HepG2 (cell line): Measurements from ENCODE around the gene GNA14. TPM values are rescaled to one million over a fixed set of nuclear protein-coding genes. Genes with fewer than 3 reads are reported as not detected.

Source experiments
- ATAC-seq: fragments of 200-7000 bp; cut with Tn5 transposase; 3 replicates; pipeline ENCODE4 v1.9.1; 2020; ENCODE audit warnings: mild to moderate bottlenecking, moderate library complexity
- BruUV-seq: library from RNA; stranded (reverse); fragments of 400-500 nt; replicated peaks from 2 replicates; lab custom pipeline; 2021; lab: Mats Ljungman, UMichigan
- CTCF ChIA-PET: fragments of 300-600 bp; formaldehyde crosslinking; extraction: SDS; loops from one replicate; lab custom pipeline; 2021; ENCODE audit warnings: low total read pairs, inconsistent platforms, low intra/inter-chr PET ratio; lab: Yijun Ruan, JAX
- POLR2A ChIA-PET: fragments of 350-600 bp; sonication (Branson Sonifier 250); formaldehyde crosslinking; loops from one replicate; lab custom pipeline; 2020; ENCODE audit warnings: antibody characterized with exemption, inconsistent platforms; lab: Yijun Ruan, JAX
- DNase-seq: peaks from one replicate; pipeline ENCODE4 v3.0.0-alpha.2; 2015; ENCODE audit warnings: low spot score
- FAIRE-seq: peaks from 3 replicates; lab custom pipeline; 2011; peaks lifted over from hg19 to GRCh38; lab: Jason Lieb, UNC
- H2AFZ ChIP-seq: one replicate; pipeline ENCODE4 v1.6.1; 2011; ENCODE audit warnings: low read length, inconsistent platforms
- H3K27ac ChIP-seq: fragments of 300-600 bp; 3 replicates; pipeline ENCODE4 v1.8.0; 2011; ENCODE audit warnings: mixed run types, mild to moderate bottlenecking, mixed read lengths, low read length, inconsistent platforms; ENCODE audit not compliant: insufficient read depth; ENCODE audit errors: extremely low read length
- H3K27me3 ChIP-seq, 2 experiments: fragments of 200-600 bp in 1 of 2; 2 replicates in 1 of 2; 3 replicates in 1 of 2; pipeline versions ENCODE4 v1.6.0 to v1.8.0; 2011; ENCODE audit warnings: low read length in 2 of 2, mild to moderate bottlenecking in 2 of 2, moderate library complexity in 2 of 2, inconsistent platforms in 1 of 2; ENCODE audit not compliant: insufficient read depth in 2 of 2, control insufficient read depth in 1 of 2
- H3K36me3 ChIP-seq, 2 experiments: fragments of 200-600 bp in 1 of 2; replicated peaks in 1 of 2; 2 replicates in 1 of 2; 3 replicates in 1 of 2; pipeline versions ENCODE4 v1.5.1 to v1.8.0; 2011; ENCODE audit warnings: low read length in 2 of 2, inconsistent platforms in 1 of 2; ENCODE audit not compliant: insufficient read depth in 2 of 2, control insufficient read depth in 1 of 2
- H3K4me1 ChIP-seq: 2 replicates; pipeline ENCODE4 v1.5.1; 2012; ENCODE audit warnings: low read length, inconsistent platforms; ENCODE audit not compliant: insufficient read depth
- H3K4me2 ChIP-seq: 2 replicates; pipeline ENCODE4 v1.6.0; 2011; ENCODE audit warnings: low read depth, low read length, inconsistent platforms
- H3K4me3 ChIP-seq, 3 experiments: fragments of 200-600 bp in 1 of 3; sonication (generic), shearing (Covaris generic) in 1 of 3; replicated peaks in 1 of 3; 2 replicates each; pipeline ENCODE4 v1.5.1; 2011 to 2016; ENCODE audit warnings: low read length in 3 of 3, inconsistent platforms in 2 of 3, low read depth in 2 of 3, mild to moderate bottlenecking in 2 of 3, control low read depth in 1 of 3, mixed read lengths in 1 of 3; ENCODE audit not compliant: insufficient read depth in 1 of 3
- H3K79me2 ChIP-seq: one replicate; pipeline ENCODE4 v1.6.1; 2011; ENCODE audit warnings: low read length, inconsistent platforms; ENCODE audit not compliant: insufficient read depth
- H3K9ac ChIP-seq: 2 replicates; pipeline ENCODE4 v1.6.0; 2011; ENCODE audit warnings: mild to moderate bottlenecking, low read depth, low read length, inconsistent platforms; ENCODE audit not compliant: insufficient read depth
- H3K9me3 ChIP-seq: 2 replicates; pipeline ENCODE4 v1.5.1; 2012; ENCODE audit warnings: mild to moderate bottlenecking, low read length
- H4K20me1 ChIP-seq: 2 replicates; pipeline ENCODE4 v1.6.0; 2011; ENCODE audit warnings: inconsistent platforms, mild to moderate bottlenecking, low read length, moderate library complexity; ENCODE audit not compliant: insufficient read depth
- MAFK ChIP-seq, 2 experiments: IDR thresholded peaks in 1 of 2; conservative IDR thresholded peaks in 1 of 2; 2 replicates each; pipeline ENCODE4 v1.6.1; 2011; ENCODE audit warnings: improper control_type of control experiment in 2 of 2, low read length in 2 of 2
- MAX ChIP-seq: IDR thresholded peaks from 2 replicates; pipeline ENCODE4 v1.6.1; 2012; ENCODE audit warnings: inconsistent platforms
- PRDM15 ChIP-seq: sonication (generic); formaldehyde crosslinking; IDR thresholded peaks from 2 replicates; pipeline ENCODE4 v1.4.0; 2020; ENCODE audit warnings: missing genetic modification reagents
- RBAK ChIP-seq: sonication (generic); formaldehyde crosslinking; IDR thresholded peaks from 2 replicates; pipeline ENCODE4 v1.5.1; 2020; ENCODE audit warnings: mild to moderate bottlenecking, missing genetic modification reagents
- YEATS2 ChIP-seq: sonication (generic); formaldehyde crosslinking; IDR thresholded peaks from 2 replicates; pipeline ENCODE4 v1.4.0; 2020; ENCODE audit warnings: missing genetic modification reagents, borderline replicate concordance
- ZKSCAN5 ChIP-seq: sonication (generic); formaldehyde crosslinking; IDR thresholded peaks from 2 replicates; pipeline ENCODE4 v1.5.1; 2020; ENCODE audit warnings: mild to moderate bottlenecking, missing genetic modification reagents
- ZNF24 ChIP-seq: fragments of 450-650 bp; IDR thresholded peaks from 2 replicates; pipeline ENCODE4 v1.6.1; 2017; ENCODE audit warnings: antibody characterized with exemption, mild to moderate bottlenecking
- ZNF646 ChIP-seq: sonication (generic); formaldehyde crosslinking; IDR thresholded peaks from 2 replicates; pipeline ENCODE4 v1.9.0; 2021; ENCODE audit warnings: mild to moderate bottlenecking, missing genetic modification reagents
- WGBS: methylation state at CpG from one replicate; pipeline ENCODE4 v1.1.6; 2017; ENCODE audit warnings: low lambda C conversion rate; 5-methylcytosine and 5-hydroxymethylcytosine counted together
- in situ Hi-C: cut with HindIII; loops from 2 replicates; pipeline ENCODE4 v1.10.0; 2017; ENCODE audit warnings: low pct_unique_long_range_greater_than_20kb; ENCODE audit not compliant: extremely low pct_ligation_motif_present
- intact Hi-C: fragments of 100-400 bp; cut with micrococcal nuclease; formaldehyde crosslinking; loops from one replicate; pipeline ENCODE4 v1.10.0; 2022; ENCODE audit not compliant: unreplicated experiment
- polyA plus RNA-seq, 8 experiments: library from polyadenylated mRNA; depleted of rRNA in 3 of 8; stranded (reverse) in 7 of 8; unstranded in 1 of 8; fragments of >200 nt; fragmentation: Illumina TruSeq in 4 of 8; extraction: Trizol in 4 of 8; gene quantifications; 2 replicates each; pipeline versions ENCODE4 v1.2.1 to v1.2.3, GENCODE V29; 2011 to 2016; ENCODE audit warnings: low read depth in 4 of 8, missing spikeins in 1 of 8, mixed read lengths in 1 of 8; ENCODE audit not compliant: insufficient read depth in 1 of 8
- total RNA-seq, 5 experiments: library from RNA; depleted of rRNA; stranded (reverse); fragments of >200 nt; fragmentation: Illumina TruSeq; extraction: Trizol; gene quantifications; 2 replicates each; pipeline ENCODE4 v1.2.3, GENCODE V29; 2016; ENCODE audit warnings: low read depth in 1 of 5

The GNA14 gene
- total and polyA plus RNA-seq, 2 of the 13 experiments (the other 11 are each of a cell fraction or from before 2014, with no cell fraction given) = not detected

- no peaks in the 10 kb centered on the region for H3K27me3 ChIP-seq
- no peak for TF ChIP-seq ZNF24
- peak in 1 of 2 experiments; percentile 19; a peak in 1 of 4 replicates for TF ChIP-seq MAFK (conservative IDR thresholded peaks at IDR 0.05 in 1 of 2, IDR thresholded peaks at IDR 0.05 in 1 of 2; ENCODE audit: low read length in 2 of 2)
- TF ChIP-seq MAX = no peak
- intact Hi-C loops = no loop called here
- H3K4me2 ChIP-seq = no peak overlapping the region
- H3K9ac ChIP-seq = no peak overlapping the region
- no peaks in the 10 kb centered on the region for H3K79me2 ChIP-seq
- H3K27ac ChIP-seq = no peak overlapping the region
- no peaks in the 10 kb centered on the region for H3K9me3 ChIP-seq
- H3K4me3 ChIP-seq = no peak overlapping the region
- DNase-seq = no peak
- WGBS = 15% methylated on average over 4 of the region's 4 CpGs
- BruUV-seq = no TSS peak
- FAIRE-seq = no peak
- no peaks in the 10 kb centered on the region for H4K20me1 ChIP-seq
- in situ Hi-C loops = no loop called here
- ChIA-PET CTCF (no interaction called here), POLR2A (no interaction called here)
- ATAC-seq = no peak
- no peak overlapping the region for H2AFZ ChIP-seq
- no peaks in the 10 kb centered on the region for H3K36me3 ChIP-seq
- H3K4me1 ChIP-seq = no peaks in the 10 kb centered on the region
Measured at GRCh38 chr9:77672183-77672582, 24.1 kb upstream of the GNA14 start.

GRCh38 chr9:77667151-77667550 lies 19.0 kb upstream of the GNA14 start:
- intact Hi-C loops (no loop called here), in situ Hi-C loops (no loop called here)
- H3K4me3 ChIP-seq = no peak overlapping the region
- ChIA-PET CTCF (no interaction called here), POLR2A (no interaction called here)
- no peak for DNase-seq
- ATAC-seq = no peak
- no peak overlapping the region for H2AFZ ChIP-seq
- H3K9ac ChIP-seq = no peak overlapping the region
- no peak overlapping the region for H3K4me2 ChIP-seq
- no peak for FAIRE-seq
- no peak overlapping the region for H3K27ac ChIP-seq
- H3K4me1 ChIP-seq = no peaks in the 10 kb centered on the region
- H4K20me1 ChIP-seq = no peaks in the 10 kb centered on the region
- peaks cover 0 to 6% of the 10 kb centered on the region in 2 experiments; a peak in 1 of 5 replicates for H3K27me3 ChIP-seq
- 28% methylated on average over 1 of the region's 1 CpG for WGBS
- no peaks in the 10 kb centered on the region for H3K36me3 ChIP-seq
- BruUV-seq = no TSS peak
- no peaks in the 10 kb centered on the region for H3K9me3 ChIP-seq
- H3K79me2 ChIP-seq = no peaks in the 10 kb centered on the region
- TF ChIP-seq PRDM15 (CRISPR knock-in tag) = no peak
- TF ChIP-seq YEATS2 (CRISPR knock-in tag) = no peak
- TF ChIP-seq ZNF646 (CRISPR knock-in tag) = no peak
- TF ChIP-seq ZKSCAN5 = no peak
- no peak for TF ChIP-seq RBAK (CRISPR knock-in tag)
